GM12891 (cell line): ENCODE results near the gene ACSBG1.

Experiments
- PAX5 ChIP-seq: IDR thresholded peaks from 2 replicates; pipeline ENCODE4 v1.6.1; 2011; ENCODE audit warnings: low read length, moderate library complexity, mild to moderate bottlenecking; ENCODE audit not compliant: insufficient read depth, severe bottlenecking
- POLR2A ChIP-seq: IDR thresholded peaks from 2 replicates; pipeline ENCODE4 v1.6.1; 2011; ENCODE audit warnings: low read depth, low read length, control low read depth
- POLR2AphosphoS5 ChIP-seq: IDR thresholded peaks from 2 replicates; pipeline ENCODE4 v1.6.1; 2011; ENCODE audit warnings: low read depth, low read length, control low read depth
- SPI1 ChIP-seq: IDR thresholded peaks from 2 replicates; pipeline ENCODE4 v1.6.1; 2011; ENCODE audit warnings: low read depth, low read length, control low read depth
- TAF1 ChIP-seq: IDR thresholded peaks from 2 replicates; pipeline ENCODE4 v1.6.1; 2011; ENCODE audit warnings: low read depth, low read length, control low read depth

GRCh38 chr15:78142332-78142731 is 92.0 kb downstream of the ACSBG1 start:
- no peak for TF ChIP-seq POLR2A
- no peak for TF ChIP-seq SPI1
- no peak for TF ChIP-seq POLR2AphosphoS5
- TF ChIP-seq TAF1 = no peak
- TF ChIP-seq PAX5 = no peak
